GM12878 (cell line): ENCODE measurements around the gene ZBTB37. TPM values are rescaled to one million over a fixed set of nuclear protein-coding genes. Genes with fewer than 3 reads are reported as not detected.

Source experiments
- ATAC-seq: fragments of 200-7000 bp; cut with Tn5 transposase; 3 replicates; pipeline ENCODE4 v1.9.1; 2020; ENCODE audit warnings: mild to moderate bottlenecking, moderate library complexity
- BruUV-seq: library from RNA; stranded (reverse); fragments of 400-500 nt; replicated peaks from 2 replicates; lab custom pipeline; 2021; lab: Mats Ljungman, UMichigan
- CTCF ChIA-PET: fragments of 300-600 bp; sonication (Branson Sonifier 250); formaldehyde crosslinking; extraction: SDS; loops from one replicate; lab custom pipeline; 2021; ENCODE audit warnings: inconsistent platforms; lab: Yijun Ruan, JAX
- POLR2A ChIA-PET: fragments of 350-600 bp; formaldehyde crosslinking; extraction: SDS; loops from one replicate; lab custom pipeline; 2021; ENCODE audit warnings: inconsistent platforms; lab: Charles Lee
- RAD21 ChIA-PET: fragments of 300-600 bp; sonication (Branson Sonifier 250); formaldehyde crosslinking; loops from one replicate; lab custom pipeline; 2023; ENCODE audit warnings: antibody characterized with exemption; ENCODE audit not compliant: unreplicated experiment; lab: Charles Lee
- SMC1A ChIA-PET: fragments of 300-600 bp; sonication (Branson Sonifier 250); formaldehyde crosslinking; loops from one replicate; lab custom pipeline; 2023; ENCODE audit not compliant: unreplicated experiment, uncharacterized antibody; lab: Charles Lee
- DNase-seq: peaks from one replicate; pipeline ENCODE4 v3.0.0-alpha.2; 2011; ENCODE audit warnings: low read depth, low spot score
- FAIRE-seq: peaks from 3 replicates; lab custom pipeline; 2011; peaks lifted over from hg19 to GRCh38; lab: Jason Lieb, UNC
- H2AFZ ChIP-seq: 2 replicates; pipeline ENCODE4 v1.6.0; 2011; ENCODE audit warnings: low read depth, low read length, control low read depth; ENCODE audit not compliant: control insufficient read depth
- H3K27ac ChIP-seq: 2 replicates; pipeline ENCODE4 v1.5.1; 2011; ENCODE audit warnings: control low read depth; ENCODE audit not compliant: control insufficient read depth, insufficient read depth
- H3K27me3 ChIP-seq, 2 experiments: replicated peaks in 1 of 2; 2 replicates each; pipeline versions ENCODE4 v1.6.0 to v1.6.1; 2011; ENCODE audit warnings: low read length in 1 of 2; ENCODE audit not compliant: control insufficient read depth in 2 of 2, insufficient read depth in 2 of 2
- H3K36me3 ChIP-seq, 2 experiments: 2 replicates each; pipeline ENCODE4 v1.5.1; 2011; ENCODE audit warnings: low read length in 1 of 2; ENCODE audit not compliant: control insufficient read depth in 2 of 2, insufficient read depth in 2 of 2
- H3K4me1 ChIP-seq: 2 replicates; pipeline ENCODE4 v1.6.1; 2011; ENCODE audit warnings: mild to moderate bottlenecking, low read length, moderate library complexity, mixed read lengths; ENCODE audit not compliant: control insufficient read depth, insufficient read depth
- H3K4me2 ChIP-seq: 2 replicates; pipeline ENCODE4 v1.6.0; 2011; ENCODE audit warnings: control low read depth; ENCODE audit not compliant: control insufficient read depth, insufficient read depth
- H3K4me3 ChIP-seq: fragments of 200-600 bp; sonication (generic); 2 replicates; pipeline ENCODE4 v1.5.1; 2016
- H3K79me2 ChIP-seq: 2 replicates; pipeline ENCODE4 v1.6.0; 2011; ENCODE audit warnings: low read length; ENCODE audit not compliant: control insufficient read depth, insufficient read depth
- H3K9ac ChIP-seq: 2 replicates; pipeline ENCODE4 v1.8.0; 2011; ENCODE audit warnings: low read length, control low read depth, mixed read lengths; ENCODE audit not compliant: control insufficient read depth, insufficient read depth
- H3K9me3 ChIP-seq: replicated peaks from 3 replicates; pipeline ENCODE4 v1.5.1; 2011; ENCODE audit warnings: mild to moderate bottlenecking, low read length; ENCODE audit not compliant: control insufficient read depth, insufficient read depth
- H4K20me1 ChIP-seq: 2 replicates; pipeline ENCODE4 v1.6.0; 2011; ENCODE audit not compliant: control insufficient read depth, insufficient read depth
- BHLHE40 ChIP-seq, 2 experiments: fragments of 450-650 bp in 1 of 2; IDR thresholded peaks; 2 replicates each; pipeline ENCODE4 v1.6.1; 2011 to 2017; ENCODE audit warnings: low read depth in 2 of 2, borderline replicate concordance in 1 of 2, improper control_type of control experiment in 1 of 2, low read length in 1 of 2, mild to moderate bottlenecking in 1 of 2
- ELK1 ChIP-seq: IDR thresholded peaks from 2 replicates; pipeline ENCODE4 v1.6.1; 2012; ENCODE audit warnings: low read depth, low read length, improper control_type of control experiment
- FOXM1 ChIP-seq: IDR thresholded peaks from 2 replicates; pipeline ENCODE4 v1.6.1; 2012; ENCODE audit warnings: low read depth, mild to moderate bottlenecking, inconsistent platforms, low read length, moderate library complexity
- HDGF ChIP-seq: fragments of 450-650 bp; IDR thresholded peaks from 2 replicates; pipeline ENCODE4 v1.6.1; 2016; ENCODE audit warnings: antibody characterized with exemption
- MEF2B ChIP-seq: fragments of 450-650 bp; IDR thresholded peaks from 2 replicates; pipeline ENCODE4 v1.6.1; 2018; ENCODE audit warnings: mild to moderate bottlenecking, moderate library complexity; ENCODE audit not compliant: partially characterized antibody, poor library complexity, severe bottlenecking
- MTA2 ChIP-seq: fragments of 450-650 bp; IDR thresholded peaks from 2 replicates; pipeline ENCODE4 v1.6.1; 2016; ENCODE audit warnings: low read depth, mild to moderate bottlenecking, moderate library complexity
- NFYB ChIP-seq: IDR thresholded peaks from 2 replicates; pipeline ENCODE4 v1.6.1; 2011; ENCODE audit warnings: low read depth, mild to moderate bottlenecking, low read length, improper control_type of control experiment, moderate library complexity; ENCODE audit not compliant: insufficient read depth
- PAX8 ChIP-seq: fragments of 450-650 bp; IDR thresholded peaks from 2 replicates; pipeline ENCODE4 v1.6.1; 2017; ENCODE audit warnings: mild to moderate bottlenecking, moderate library complexity
- RBBP5 ChIP-seq: fragments of 200-600 bp; sonication (generic); conservative IDR thresholded peaks from 2 replicates; pipeline ENCODE4 v1.6.1; 2016
- RCOR1 ChIP-seq: conservative IDR thresholded peaks from 2 replicates; pipeline ENCODE4 v1.6.1; 2012; ENCODE audit warnings: low read depth, low read length, improper control_type of control experiment
- RELA ChIP-seq: fragments of 450-650 bp; IDR thresholded peaks from 2 replicates; pipeline ENCODE4 v1.8.0; 2014; ENCODE audit warnings: borderline replicate concordance; ENCODE audit not compliant: partially characterized antibody
- SMAD5 ChIP-seq: IDR thresholded peaks from 2 replicates; pipeline ENCODE4 v1.6.1; 2016; ENCODE audit warnings: antibody characterized with exemption, low read depth
- YY1 ChIP-seq: IDR thresholded peaks from 2 replicates; pipeline ENCODE4 v1.6.1; 2011; ENCODE audit warnings: low read depth, mild to moderate bottlenecking, low read length
- WGBS: methylation state at CpG from one replicate; pipeline ENCODE4 v1.1.6; 2016; ENCODE audit warnings: low lambda C conversion rate; ENCODE audit not compliant: insufficient replicate concordance, insufficient coverage; ENCODE audit errors: missing lambda C conversion rate; 5-methylcytosine and 5-hydroxymethylcytosine counted together
- in situ Hi-C: fragments of 300-500 bp; cut with MboI; formaldehyde crosslinking; loops from 9 replicates; pipeline ENCODE4 v1.14.3; 2018; ENCODE audit warnings: mixed read lengths
- intact Hi-C: fragments of 100-400 bp; cut with micrococcal nuclease; formaldehyde crosslinking; loops from one replicate; pipeline ENCODE4 v1.14.2; 2022; ENCODE audit not compliant: unreplicated experiment
- polyA plus RNA-seq, 11 experiments: library from polyadenylated mRNA; depleted of rRNA in 4 of 11; unstranded in 6 of 11; stranded (reverse) in 5 of 11; fragments of >200 nt; fragmentation: Nextera tagmentation in 4 of 11; fragmentation: Illumina TruSeq in 1 of 11; extraction: Ambion mirVana in 4 of 11; extraction: Trizol in 1 of 11; gene quantifications; 1 replicate in 1 of 11; 2 replicates in 10 of 11; pipeline versions ENCODE4 v1.2.1 to v1.2.3, GENCODE V29; 2011 to 2016; ENCODE audit warnings: inconsistent platforms in 2 of 11, missing spikeins in 2 of 11, low read depth in 1 of 11
- total RNA-seq, 4 experiments: library from RNA; depleted of rRNA in 3 of 4; stranded (reverse); fragments of >200 nt in 3 of 4; fragmentation: Illumina TruSeq in 1 of 4; extraction: Trizol in 1 of 4; gene quantifications; 2 replicates each; pipeline versions ENCODE4 v1.2.1 to v1.2.3, GENCODE V29; 2013 to 2021
- TF ChIP-seq, protein P1 (sequence below): fragments of 450-650 bp; formaldehyde crosslinking; IDR thresholded peaks from 2 replicates; pipeline ENCODE4 v1.4.0; 2020; ENCODE audit warnings: mild to moderate bottlenecking, moderate library complexity

The ZBTB37 gene
- total and polyA plus RNA-seq, 10 of the 15 experiments (the other 5 are each of a cell fraction or from before 2014, with no cell fraction given): 0.16 to 5.7 (median 1.9) TPM

GRCh38 chr1:173889885-173890284 lies 21.7 kb downstream of the ZBTB37 start:
- no peak overlapping the region for H2AFZ ChIP-seq
- ChIA-PET RAD21 (no interaction called here), SMC1A (interaction anchor here (0.6 to 2.5 kb wide), 3 partner anchors 20 to 157 kb away, joined by 3 to 8 read pairs (median 3); no protein-coding TSS in a partner anchor), POLR2A (no interaction called here), CTCF (interaction anchor here (0.9 kb wide), 1 partner anchor 17 kb away, joined by 3 read pairs; no protein-coding TSS in a partner anchor)
- BruUV-seq: no TSS peak
- FAIRE-seq: no peak
- H3K4me3 ChIP-seq: no peak overlapping the region
- no peak for ATAC-seq
- 89% methylated on average over 2 of the region's 2 CpGs for WGBS
- no peaks in the 10 kb centered on the region for H3K9me3 ChIP-seq
- TF ChIP-seq HDGF (no peak), RCOR1 (no peak)
- no peak overlapping the region for H3K4me2 ChIP-seq
- H3K4me1 ChIP-seq: no peaks in the 10 kb centered on the region
- no peak overlapping the region for H3K9ac ChIP-seq
- in situ Hi-C loops (no loop called here), intact Hi-C loops (no loop called here)
- H3K27ac ChIP-seq: no peak overlapping the region
- no peaks in the 10 kb centered on the region for H3K79me2 ChIP-seq
- no peaks in the 10 kb centered on the region for H3K27me3 ChIP-seq
- peaks cover 0 to 2% of the 10 kb centered on the region in 2 experiments; a peak in 2 of 4 replicates for H3K36me3 ChIP-seq
- DNase-seq: no peak
- no peaks in the 10 kb centered on the region for H4K20me1 ChIP-seq

DNA sequence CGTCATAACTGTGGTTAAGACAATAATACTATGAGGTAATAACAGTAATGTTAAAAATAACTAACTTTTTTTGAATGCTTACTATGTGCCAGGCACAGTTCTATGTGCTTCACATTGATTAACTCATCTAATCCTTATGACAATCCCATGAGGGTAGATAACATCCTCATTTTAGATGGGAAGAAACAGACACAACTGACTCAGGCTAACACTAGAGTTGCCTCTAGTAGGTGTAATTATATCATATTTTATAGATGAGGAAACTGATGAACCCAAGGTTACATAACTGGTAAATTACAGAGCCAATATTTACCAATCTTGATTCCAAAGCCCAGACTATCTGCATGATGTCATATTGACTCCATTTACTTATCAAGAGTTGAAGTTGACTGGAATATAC lies 25.4 kb downstream of the ZBTB37 start:
- Histone ChIP-seq H3K9ac (no peak overlapping the region), H3K27me3 (no peaks in the 10 kb centered on the region), H3K4me1 (no peaks in the 10 kb centered on the region), H3K9me3 (no peaks in the 10 kb centered on the region), H3K36me3 (no peaks in the 10 kb centered on the region), H3K27ac (no peak overlapping the region), H2AFZ (no peak overlapping the region), H3K4me2 (no peak overlapping the region), H3K79me2 (no peaks in the 10 kb centered on the region), H4K20me1 (no peaks in the 10 kb centered on the region), H3K4me3 (no peak overlapping the region)
- DNase-seq (no peak), FAIRE-seq (no peak), ATAC-seq (no peak)
- 100% methylated on average over 1 of the region's 1 CpG for WGBS
- ChIA-PET RAD21 (no interaction called here), CTCF (no interaction called here), POLR2A (no interaction called here), SMC1A (no interaction called here)
- no TSS peak for BruUV-seq
- in situ Hi-C loops: no loop called here
- intact Hi-C loops: no loop called here
- no peak for TF ChIP-seq FOXM1
- TF ChIP-seq ELK1: no peak
- no peak for TF ChIP-seq MTA2
- TF ChIP-seq SMAD5: no peak
- TF ChIP-seq RBBP5: no peak
- TF ChIP-seq RELA: no peak
- no peak for TF ChIP-seq BHLHE40 (IDR thresholded peaks at IDR 0.05; ENCODE audit: borderline replicate concordance in 1 of 2, low read depth in 2 of 2, low read length in 1 of 2)
- TF ChIP-seq YY1: no peak
- TF ChIP-seq MEF2B: no peak
- no peak for TF ChIP-seq NFYB
- TF ChIP-seq, protein P1, sequence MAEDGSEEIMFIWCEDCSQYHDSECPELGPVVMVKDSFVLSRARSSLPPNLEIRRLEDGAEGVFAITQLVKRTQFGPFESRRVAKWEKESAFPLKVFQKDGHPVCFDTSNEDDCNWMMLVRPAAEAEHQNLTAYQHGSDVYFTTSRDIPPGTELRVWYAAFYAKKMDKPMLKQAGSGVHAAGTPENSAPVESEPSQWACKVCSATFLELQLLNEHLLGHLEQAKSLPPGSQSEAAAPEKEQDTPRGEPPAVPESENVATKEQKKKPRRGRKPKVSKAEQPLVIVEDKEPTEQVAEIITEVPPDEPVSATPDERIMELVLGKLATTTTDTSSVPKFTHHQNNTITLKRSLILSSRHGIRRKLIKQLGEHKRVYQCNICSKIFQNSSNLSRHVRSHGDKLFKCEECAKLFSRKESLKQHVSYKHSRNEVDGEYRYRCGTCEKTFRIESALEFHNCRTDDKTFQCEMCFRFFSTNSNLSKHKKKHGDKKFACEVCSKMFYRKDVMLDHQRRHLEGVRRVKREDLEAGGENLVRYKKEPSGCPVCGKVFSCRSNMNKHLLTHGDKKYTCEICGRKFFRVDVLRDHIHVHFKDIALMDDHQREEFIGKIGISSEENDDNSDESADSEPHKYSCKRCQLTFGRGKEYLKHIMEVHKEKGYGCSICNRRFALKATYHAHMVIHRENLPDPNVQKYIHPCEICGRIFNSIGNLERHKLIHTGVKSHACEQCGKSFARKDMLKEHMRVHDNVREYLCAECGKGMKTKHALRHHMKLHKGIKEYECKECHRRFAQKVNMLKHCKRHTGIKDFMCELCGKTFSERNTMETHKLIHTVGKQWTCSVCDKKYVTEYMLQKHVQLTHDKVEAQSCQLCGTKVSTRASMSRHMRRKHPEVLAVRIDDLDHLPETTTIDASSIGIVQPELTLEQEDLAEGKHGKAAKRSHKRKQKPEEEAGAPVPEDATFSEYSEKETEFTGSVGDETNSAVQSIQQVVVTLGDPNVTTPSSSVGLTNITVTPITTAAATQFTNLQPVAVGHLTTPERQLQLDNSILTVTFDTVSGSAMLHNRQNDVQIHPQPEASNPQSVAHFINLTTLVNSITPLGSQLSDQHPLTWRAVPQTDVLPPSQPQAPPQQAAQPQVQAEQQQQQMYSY (CRISPR knock-in tag): no peak
- TF ChIP-seq PAX8: no peak
